Thymus (tissue), 11 donors: ENCODE data around the gene MARCHF2. TPM values are rescaled to one million over a fixed set of nuclear protein-coding genes. Genes with fewer than 3 reads are reported as not detected.
A peak's percentile ranks its signal among the peaks of the same experiment; 100 is the strongest.

Source experiments
- DNase-seq, 9 donors: peaks; one replicate each; pipeline ENCODE4 v3.0.0-alpha.2; 2013; ENCODE audit warnings: low spot score in 9 of 9, low read depth in 6 of 9, missing footprints in 1 of 9
- H3K27ac ChIP-seq, 2 donors: one replicate each; pipeline ENCODE4 v1.5.1; 2013; ENCODE audit warnings: control low read depth in 1 of 2, low read depth in 1 of 2, low read length in 1 of 2, mild to moderate bottlenecking in 1 of 2, moderate library complexity in 1 of 2
- H3K27me3 ChIP-seq, 2 donors: one replicate each; pipeline ENCODE4 v1.5.1; 2013; ENCODE audit warnings: low read length in 1 of 2; ENCODE audit not compliant: control insufficient read depth in 2 of 2, insufficient read depth in 1 of 2
- H3K36me3 ChIP-seq, 2 donors: one replicate each; pipeline ENCODE4 v1.5.1; 2013; ENCODE audit warnings: low read length in 1 of 2, mild to moderate bottlenecking in 1 of 2, moderate library complexity in 1 of 2; ENCODE audit not compliant: control insufficient read depth in 2 of 2, insufficient read depth in 2 of 2
- H3K4me1 ChIP-seq, 2 donors: one replicate each; pipeline ENCODE4 v1.5.1; 2013; ENCODE audit warnings: low read length in 2 of 2; ENCODE audit not compliant: control insufficient read depth in 2 of 2, insufficient read depth in 2 of 2
- H3K4me3 ChIP-seq, 2 donors: one replicate each; pipeline ENCODE4 v1.5.1; 2013; ENCODE audit warnings: low read length in 2 of 2, control low read depth in 1 of 2, mild to moderate bottlenecking in 1 of 2
- H3K9me3 ChIP-seq, 2 donors: one replicate each; pipeline ENCODE4 v1.5.1; 2013; ENCODE audit warnings: low read length in 1 of 2, mild to moderate bottlenecking in 1 of 2; ENCODE audit not compliant: control insufficient read depth in 2 of 2, insufficient read depth in 1 of 2
- WGBS: extraction: QIAGEN DNeasy Blood & Tissue Kit; methylation state at CpG from one replicate; pipeline ENCODE4 v1.1.7; 2013; 5-methylcytosine and 5-hydroxymethylcytosine counted together
- polyA plus RNA-seq: library from polyadenylated mRNA; stranded (reverse); fragments of 200-250 nt; gene quantifications from one replicate; pipeline ENCODE4 v1.2.3, GENCODE V29; 2013
- total RNA-seq: library from RNA; stranded (reverse); fragments of 120-200 nt; gene quantifications from one replicate; pipeline ENCODE4 v1.2.4, GENCODE V29; 2013
- donor health status: healthy.

Gene MARCHF2
- total and polyA plus RNA-seq, 2 donors: 24.5 to 30.7 TPM

- Histone ChIP-seq H3K27ac (peak overlapping the region in 1 of 2 donors; percentile 52), H3K36me3 (peaks cover 96 to 97% of the 10 kb centered on the region in 2 donors)
- WGBS: 44% methylated on average over 6 of the region's 6 CpGs
Observed at GRCh38 chr19:8473648-8474476, 60.8 kb downstream of the MARCHF2 start.

DNA sequence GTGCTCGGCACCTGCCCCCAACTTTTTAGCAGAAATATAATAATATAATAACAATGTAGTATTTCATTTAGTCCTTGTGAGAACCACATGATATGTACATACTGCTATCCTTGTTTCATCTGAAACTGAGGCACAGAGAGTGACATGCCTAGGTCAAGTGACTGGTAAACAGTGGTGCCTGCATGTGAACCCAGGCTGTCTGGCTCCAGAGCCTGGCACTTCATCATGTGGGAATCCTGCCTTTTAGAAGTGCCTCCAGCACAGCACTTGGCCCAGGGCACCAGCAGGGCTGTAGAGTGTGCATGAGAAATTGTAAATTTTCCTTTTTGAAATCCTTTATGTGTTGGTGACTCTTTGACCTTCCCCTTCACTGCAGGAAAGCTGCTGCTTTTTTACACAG is 61.9 kb downstream of the MARCHF2 start:
- Histone ChIP-seq H3K36me3 (peaks cover 92% of the 10 kb centered on the region in 2 donors), H3K27ac (no peak overlapping the region), H3K4me1 (peaks cover 25 to 29% of the 10 kb centered on the region in 2 donors), H3K9me3 (no peaks in the 10 kb centered on the region), H3K4me3 (no peak overlapping the region), H3K27me3 (no peaks in the 10 kb centered on the region)
- DNase-seq: no peak
- 100% methylated on average over 1 of the region's 1 CpG for WGBS

More at GRCh38 chr19:8473648-8474476, 60.8 kb downstream of the MARCHF2 start:
- no peak for DNase-seq
- peaks cover 18 to 27% of the 10 kb centered on the region in 2 donors for H3K4me1 ChIP-seq
- H3K4me3 ChIP-seq: no peak overlapping the region
- no peaks in the 10 kb centered on the region for H3K9me3 ChIP-seq
- no peaks in the 10 kb centered on the region for H3K27me3 ChIP-seq

GRCh38 chr19:8476524-8476923 is 63.4 kb downstream of the MARCHF2 start:
- Histone ChIP-seq H3K9me3 (no peaks in the 10 kb centered on the region), H3K27ac (no peak overlapping the region), H3K36me3 (peaks cover 80 to 84% of the 10 kb centered on the region in 2 donors), H3K4me3 (no peak overlapping the region), H3K4me1 (peaks cover 37 to 44% of the 10 kb centered on the region in 2 donors), H3K27me3 (no peaks in the 10 kb centered on the region)
- WGBS: 96% methylated on average over 8 of the region's 8 CpGs
- DNase-seq: no peak

GRCh38 chr19:8477889-8478288 is 64.8 kb downstream of the MARCHF2 start:
- WGBS: 57% methylated on average over 4 of the region's 4 CpGs
- Histone ChIP-seq H3K36me3 (peaks cover 74 to 83% of the 10 kb centered on the region in 2 donors), H3K4me3 (no peak overlapping the region), H3K27me3 (no peaks in the 10 kb centered on the region), H3K27ac (peak overlapping the region; percentile 4 to 74), H3K4me1 (peaks cover 50 to 57% of the 10 kb centered on the region in 2 donors), H3K9me3 (no peaks in the 10 kb centered on the region)
- DNase-seq: no peak

DNA sequence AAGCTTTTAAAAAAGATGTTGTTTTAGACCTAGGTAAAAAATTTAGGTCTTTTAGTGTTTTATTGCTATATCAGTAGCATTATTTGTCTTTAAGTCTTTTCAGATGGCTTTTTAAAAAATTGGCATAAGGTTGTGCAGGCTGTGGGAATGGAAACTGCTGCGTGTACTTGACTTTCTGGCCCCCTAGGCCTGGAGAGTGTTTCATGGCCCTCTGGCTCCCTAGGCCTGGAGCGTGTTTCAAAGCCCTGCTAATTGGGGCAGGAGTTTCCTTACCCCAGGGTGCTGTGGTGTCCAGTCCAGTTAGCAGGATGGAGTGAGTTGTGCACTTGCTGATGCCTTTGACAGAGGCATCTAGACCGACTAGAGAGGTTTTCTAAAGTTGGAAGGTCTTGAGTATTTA is 65.5 kb downstream of the MARCHF2 start:
- WGBS: 69% methylated on average over 3 of the region's 3 CpGs
- H3K27me3 ChIP-seq: no peaks in the 10 kb centered on the region
- no peaks in the 10 kb centered on the region for H3K9me3 ChIP-seq
- H3K27ac ChIP-seq: peak overlapping the region; percentile 47 to 77
- H3K4me3 ChIP-seq: no peak overlapping the region
- H3K4me1 ChIP-seq: peaks cover 55 to 64% of the 10 kb centered on the region in 2 donors
- peaks cover 73 to 86% of the 10 kb centered on the region in 2 donors for H3K36me3 ChIP-seq
- no peak for DNase-seq

- DNase-seq: peak in 8 of 9 donors; percentile 62 to 92 (median 86)
Observed at GRCh38 chr19:8481201-8481600, 68.1 kb downstream of the MARCHF2 start.

GRCh38 chr19:8481616-8482015 is 68.5 kb downstream of the MARCHF2 start:
- no peaks in the 10 kb centered on the region for H3K27me3 ChIP-seq
- H3K4me1 ChIP-seq: peaks cover 81 to 95% of the 10 kb centered on the region in 2 donors
- no peaks in the 10 kb centered on the region for H3K9me3 ChIP-seq
- WGBS: 83% methylated on average over 6 of the region's 6 CpGs
- peaks cover 73 to 86% of the 10 kb centered on the region in 2 donors for H3K36me3 ChIP-seq
- H3K27ac ChIP-seq: peak overlapping the region; percentile 80 to 95
- DNase-seq: no peak
- peak overlapping the region; percentile 6 to 28 for H3K4me3 ChIP-seq

More at GRCh38 chr19:8481201-8481600, 68.1 kb downstream of the MARCHF2 start:
- Histone ChIP-seq H3K27me3 (no peaks in the 10 kb centered on the region), H3K27ac (peak overlapping the region; percentile 85 to 95), H3K4me3 (peak overlapping the region in 1 of 2 donors; percentile 28), H3K9me3 (no peaks in the 10 kb centered on the region), H3K36me3 (peaks cover 73 to 86% of the 10 kb centered on the region in 2 donors), H3K4me1 (peaks cover 77 to 90% of the 10 kb centered on the region in 2 donors)
- WGBS: 7% methylated on average over 11 of the region's 11 CpGs

GRCh38 chr19:8482696-8483095 is 69.6 kb downstream of the MARCHF2 start:
- no peak overlapping the region for H3K4me3 ChIP-seq
- peak overlapping the region in 1 of 2 donors; percentile 95 for H3K27ac ChIP-seq
- 94% methylated on average over 11 of the region's 11 CpGs for WGBS
- H3K9me3 ChIP-seq: no peaks in the 10 kb centered on the region
- H3K36me3 ChIP-seq: peaks cover 67 to 86% of the 10 kb centered on the region in 2 donors
- no peaks in the 10 kb centered on the region for H3K27me3 ChIP-seq
- H3K4me1 ChIP-seq: peaks cover 84 to 97% of the 10 kb centered on the region in 2 donors
- no peak for DNase-seq

DNA sequence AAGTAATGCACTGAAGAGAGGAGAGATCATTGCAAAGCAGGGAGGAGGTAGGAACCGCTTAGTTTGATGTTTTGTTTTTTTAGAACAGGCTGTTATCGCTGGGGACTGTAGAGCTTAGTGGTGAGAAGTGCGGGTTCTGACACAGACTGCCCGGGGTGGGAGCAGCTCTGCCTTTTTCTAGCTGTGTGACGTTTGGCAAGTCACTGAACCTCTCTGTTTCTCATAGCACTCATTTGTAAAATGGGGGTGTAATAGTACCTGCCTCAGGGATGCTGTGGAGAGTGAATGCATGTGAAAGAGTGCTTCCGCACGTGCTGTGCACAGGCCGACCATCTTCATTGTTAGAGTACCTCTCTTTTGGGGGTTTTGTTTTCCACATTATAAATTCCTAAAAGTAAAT is 70.1 kb downstream of the MARCHF2 start:
- Histone ChIP-seq H3K9me3 (no peaks in the 10 kb centered on the region), H3K4me1 (peaks cover 84 to 97% of the 10 kb centered on the region in 2 donors), H3K4me3 (no peak overlapping the region), H3K27ac (peak overlapping the region in 1 of 2 donors; percentile 95), H3K36me3 (peaks cover 66 to 86% of the 10 kb centered on the region in 2 donors), H3K27me3 (no peaks in the 10 kb centered on the region)
- DNase-seq: no peak
- WGBS: 92% methylated on average over 8 of the region's 8 CpGs
